Uterus (tissue), 4 donors: ENCODE data around the gene KCNJ9. TPM values are rescaled to one million over a fixed set of nuclear protein-coding genes. Genes with fewer than 3 reads are reported as not detected.

Experiments used
- DNase-seq, 2 donors: peaks; one replicate each; pipeline ENCODE4 v3.0.0-alpha.2; 2019 to 2020
- H3K27ac ChIP-seq, 2 donors: fragments of 200-600 bp; sonication (generic); 1 replicate in 1 of 2; 2 replicates in 1 of 2; pipeline ENCODE4 v1.5.1; 2016 to 2018
- H3K27me3 ChIP-seq, 2 donors: fragments of 200-600 bp; sonication (generic); one replicate each; pipeline ENCODE4 v1.5.1; 2018 to 2019; ENCODE audit warnings: control low read depth in 1 of 2
- H3K36me3 ChIP-seq, 2 donors: fragments of 200-600 bp; sonication (generic); one replicate each; pipeline ENCODE4 v1.5.1; 2019; ENCODE audit warnings: control low read depth in 1 of 2
- H3K4me1 ChIP-seq, 2 donors: fragments of 200-600 bp; sonication (generic); one replicate each; pipeline ENCODE4 v1.5.1; 2018 to 2019; ENCODE audit warnings: control low read depth in 1 of 2
- H3K4me3 ChIP-seq, 2 donors: fragments of 200-600 bp; sonication (generic); 1 replicate in 1 of 2; 2 replicates in 1 of 2; pipeline ENCODE4 v1.5.1; 2018 to 2019; ENCODE audit warnings: mild to moderate bottlenecking in 1 of 2
- H3K9me3 ChIP-seq, 2 donors: fragments of 200-600 bp; sonication (generic); one replicate each; pipeline ENCODE4 v1.5.1; 2019; ENCODE audit warnings: control low read depth in 1 of 2
- POLR2A ChIP-seq, 2 donors: fragments of 450-650 bp; IDR thresholded peaks; one replicate each; pipeline ENCODE4 v1.6.1; 2016; ENCODE audit warnings: antibody characterized with exemption in 2 of 2, mild to moderate bottlenecking in 1 of 2, moderate library complexity in 1 of 2
- intact Hi-C: fragments of 100-400 bp; cut with DNase I; formaldehyde crosslinking; loops from one replicate; pipeline ENCODE4 v1.15.1; 2023; ENCODE audit warnings: low total_unique reads
- total RNA-seq, 4 donors: library from RNA; depleted of rRNA in 3 of 4; stranded (reverse); fragments of >200 nt in 3 of 4; gene quantifications; one replicate each; pipeline versions ENCODE4 v1.1.0 to v1.2.4, GENCODE V29; 2014 to 2023
- TF ChIP-seq, protein P1 (sequence below), 4 experiments: fragments of 200-600 bp in 2 of 4; fragments of 450-650 bp in 2 of 4; sonication (generic) in 2 of 4; IDR thresholded peaks; one replicate each; pipeline ENCODE4 v1.5.1; 2016 to 2019; ENCODE audit warnings: antibody characterized with exemption in 4 of 4, mild to moderate bottlenecking in 2 of 4, moderate library complexity in 1 of 4
- donor health status: DM: yes; HTN: yes; CAD: no.

KCNJ9 gene
- total RNA-seq, 4 donors from 2014 or later = 0.28 TPM; not detected in 3

DNA sequence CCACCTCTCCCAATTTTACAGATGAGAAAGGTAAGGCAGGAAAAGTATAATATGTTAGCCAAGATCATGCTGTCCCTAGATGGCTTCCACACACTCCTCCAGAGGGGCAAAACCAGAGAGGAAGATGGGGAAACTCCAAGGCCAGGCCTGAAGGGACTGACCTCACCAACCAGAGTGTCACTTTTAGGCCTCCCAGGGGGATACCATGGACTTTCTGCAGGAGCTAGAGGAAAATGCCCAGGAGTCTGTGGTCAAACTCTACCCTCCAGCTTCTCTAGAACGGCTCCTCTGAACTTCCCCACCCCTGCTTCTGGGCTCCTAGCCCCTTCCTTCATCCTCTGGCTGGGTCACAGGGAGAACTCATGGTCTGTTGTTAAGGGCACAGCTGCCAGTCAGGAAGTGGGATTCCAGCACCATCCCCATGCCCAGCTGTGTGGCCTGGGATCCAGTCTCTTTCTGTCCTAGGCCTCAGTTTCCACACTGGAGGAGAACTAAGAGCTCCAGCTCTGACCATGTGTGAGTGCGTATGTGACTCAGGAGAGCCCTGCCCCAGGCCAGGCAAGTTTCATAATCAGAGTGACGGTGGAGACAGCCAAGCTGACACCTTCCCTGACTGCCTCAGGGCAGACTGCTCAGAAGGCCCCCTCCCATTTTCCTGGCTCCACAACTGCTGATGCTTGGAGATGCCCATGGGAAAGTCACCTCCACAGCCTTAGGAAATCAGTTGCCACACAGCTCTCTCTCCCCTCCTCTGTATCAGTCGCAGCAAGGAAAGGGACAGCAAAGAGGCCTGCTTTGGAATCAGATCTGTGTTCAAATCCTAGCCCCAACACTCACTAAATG lies 15.2 kb downstream of the KCNJ9 start:
- no peak overlapping the region for H3K4me3 ChIP-seq
- H3K4me1 ChIP-seq = peaks cover 7 to 10% of the 10 kb centered on the region in 2 donors
- TF ChIP-seq, protein P1, sequence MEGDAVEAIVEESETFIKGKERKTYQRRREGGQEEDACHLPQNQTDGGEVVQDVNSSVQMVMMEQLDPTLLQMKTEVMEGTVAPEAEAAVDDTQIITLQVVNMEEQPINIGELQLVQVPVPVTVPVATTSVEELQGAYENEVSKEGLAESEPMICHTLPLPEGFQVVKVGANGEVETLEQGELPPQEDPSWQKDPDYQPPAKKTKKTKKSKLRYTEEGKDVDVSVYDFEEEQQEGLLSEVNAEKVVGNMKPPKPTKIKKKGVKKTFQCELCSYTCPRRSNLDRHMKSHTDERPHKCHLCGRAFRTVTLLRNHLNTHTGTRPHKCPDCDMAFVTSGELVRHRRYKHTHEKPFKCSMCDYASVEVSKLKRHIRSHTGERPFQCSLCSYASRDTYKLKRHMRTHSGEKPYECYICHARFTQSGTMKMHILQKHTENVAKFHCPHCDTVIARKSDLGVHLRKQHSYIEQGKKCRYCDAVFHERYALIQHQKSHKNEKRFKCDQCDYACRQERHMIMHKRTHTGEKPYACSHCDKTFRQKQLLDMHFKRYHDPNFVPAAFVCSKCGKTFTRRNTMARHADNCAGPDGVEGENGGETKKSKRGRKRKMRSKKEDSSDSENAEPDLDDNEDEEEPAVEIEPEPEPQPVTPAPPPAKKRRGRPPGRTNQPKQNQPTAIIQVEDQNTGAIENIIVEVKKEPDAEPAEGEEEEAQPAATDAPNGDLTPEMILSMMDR (IDR thresholded peaks at IDR 0.05) = no peak
- no peak for TF ChIP-seq POLR2A (IDR thresholded peaks at IDR 0.05)
- no peaks in the 10 kb centered on the region for H3K9me3 ChIP-seq
- no peak overlapping the region for H3K27ac ChIP-seq
- no peaks in the 10 kb centered on the region for H3K36me3 ChIP-seq
- no peak for DNase-seq
- H3K27me3 ChIP-seq = no peaks in the 10 kb centered on the region
- intact Hi-C loops = loop anchor here (10.0 kb wide), 1 partner anchor 98 kb away; the partner anchor contains the start of gene CASQ1

DNA sequence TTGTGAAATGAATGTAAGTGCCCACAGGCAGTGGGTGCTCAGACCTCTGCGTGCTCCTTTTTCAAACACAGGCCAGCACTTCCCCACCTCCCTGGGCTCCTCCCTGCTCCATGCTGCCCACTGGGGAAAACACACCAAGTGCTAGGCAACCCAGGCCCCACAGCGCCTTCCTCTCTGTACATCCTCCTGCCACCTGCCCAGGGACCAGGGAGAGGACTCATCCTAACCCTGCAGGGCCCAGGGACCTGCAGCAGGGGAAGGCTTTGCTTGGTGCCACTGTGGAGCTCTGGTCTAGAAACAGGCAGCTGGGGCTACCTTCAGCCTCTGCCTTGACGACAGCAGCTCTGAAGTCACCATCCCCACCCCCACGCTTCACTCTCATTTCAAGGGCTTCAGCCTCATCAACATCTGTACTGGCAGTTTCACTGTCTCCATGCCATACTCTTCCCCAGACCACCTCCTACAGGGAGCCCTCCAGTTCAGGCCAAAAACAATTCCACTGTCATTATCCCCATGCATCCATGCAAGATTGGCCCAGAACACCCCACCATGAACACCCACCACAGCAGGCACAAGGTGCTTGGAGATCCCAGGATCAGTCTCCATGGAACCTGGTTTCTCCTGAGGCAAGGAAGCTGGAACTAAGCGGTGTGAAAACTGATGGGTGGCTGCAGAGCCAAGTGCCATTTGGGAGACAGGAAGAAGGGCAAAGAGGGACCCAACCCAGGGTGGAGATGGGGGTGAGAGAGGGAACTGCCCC lies 16.0 kb downstream of the KCNJ9 start:
- H3K27ac ChIP-seq = peak overlapping the region in 1 of 2 donors; percentile 91
- no peaks in the 10 kb centered on the region for H3K9me3 ChIP-seq
- peak overlapping the region; percentile 90 to 99 for H3K4me3 ChIP-seq
- no peak for DNase-seq
- H3K27me3 ChIP-seq = no peaks in the 10 kb centered on the region
- intact Hi-C loops = loop anchor here (10.0 kb wide), 1 partner anchor 97 kb away; the partner anchor contains the start of gene CASQ1
- no peaks in the 10 kb centered on the region for H3K36me3 ChIP-seq
- H3K4me1 ChIP-seq = peaks cover 7 to 10% of the 10 kb centered on the region in 2 donors
- no peak for TF ChIP-seq POLR2A (IDR thresholded peaks at IDR 0.05)
- TF ChIP-seq, protein P1 (IDR thresholded peaks at IDR 0.05) = no peak

DNA sequence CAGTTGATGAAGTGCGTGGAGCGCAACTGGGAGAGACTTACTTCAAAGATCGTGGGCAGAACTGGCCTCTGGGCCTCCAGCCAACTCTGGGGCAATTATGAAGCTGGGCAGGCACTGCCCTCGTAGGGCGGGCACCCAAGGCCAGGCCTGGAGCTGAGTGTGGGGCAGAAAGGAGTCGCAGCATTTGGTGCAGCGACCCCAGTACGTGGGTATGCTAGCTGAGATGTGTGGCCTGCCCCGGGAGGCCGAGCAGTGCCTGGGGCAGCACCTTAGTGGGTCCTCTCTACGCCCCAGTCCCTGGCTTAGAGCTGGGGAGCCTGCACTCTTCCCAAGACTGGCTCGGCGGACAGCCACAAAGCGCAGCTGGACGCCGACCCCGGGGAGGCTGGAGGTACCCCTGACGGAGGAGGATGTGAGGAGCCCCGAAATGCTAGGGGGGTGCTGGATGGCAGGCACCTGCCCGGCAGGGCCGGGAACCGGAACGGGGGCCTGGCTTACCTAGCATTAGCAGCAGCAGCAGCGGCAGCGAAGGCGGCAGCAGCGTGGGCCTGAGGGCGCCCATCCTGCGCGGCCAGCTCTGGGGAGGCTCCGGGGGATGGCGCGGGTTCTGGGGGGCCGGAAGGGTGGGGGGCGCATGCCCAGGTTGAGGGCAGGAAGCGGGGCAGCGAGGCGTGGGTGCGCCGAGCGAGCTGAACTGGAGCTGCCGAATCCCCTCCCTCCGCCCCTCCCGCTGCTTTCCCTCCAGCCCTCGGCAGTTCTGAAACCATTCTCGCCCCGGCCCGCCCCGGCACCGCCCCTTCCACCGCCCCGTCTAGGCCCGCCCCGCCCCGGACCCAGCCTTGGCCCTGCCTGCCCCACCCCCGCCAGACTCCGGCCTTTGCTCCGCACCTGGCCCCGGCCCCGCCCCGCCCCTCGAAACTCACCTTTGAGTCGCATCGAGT lies 16.8 kb downstream of the KCNJ9 start, which contains the start of gene IGSF8:
TSS of gene IGSF8 (minus strand) at position 709 of the 941 bp plus-strand sequence. CDS start at position 562, 147 bp downstream.
- peak; percentile 20 to 56 for TF ChIP-seq POLR2A (IDR thresholded peaks at IDR 0.05)
- TF ChIP-seq, protein P1 (IDR thresholded peaks at IDR 0.05) = no peak
- H3K36me3 ChIP-seq = no peaks in the 10 kb centered on the region
- H3K4me1 ChIP-seq = peaks cover 7 to 10% of the 10 kb centered on the region in 2 donors
- H3K27ac ChIP-seq = peak within 1 kb of the TSS; percentile 85 to 91
- H3K27me3 ChIP-seq = no peaks in the 10 kb centered on the region
- H3K4me3 ChIP-seq = peak within 1 kb of the TSS; percentile 90 to 99
- intact Hi-C loops = loop anchor here (10.0 kb wide), 1 partner anchor 97 kb away; the partner anchor contains the start of gene CASQ1
- peak; percentile 90 to 92 for DNase-seq
- H3K9me3 ChIP-seq = no peaks in the 10 kb centered on the region

DNA sequence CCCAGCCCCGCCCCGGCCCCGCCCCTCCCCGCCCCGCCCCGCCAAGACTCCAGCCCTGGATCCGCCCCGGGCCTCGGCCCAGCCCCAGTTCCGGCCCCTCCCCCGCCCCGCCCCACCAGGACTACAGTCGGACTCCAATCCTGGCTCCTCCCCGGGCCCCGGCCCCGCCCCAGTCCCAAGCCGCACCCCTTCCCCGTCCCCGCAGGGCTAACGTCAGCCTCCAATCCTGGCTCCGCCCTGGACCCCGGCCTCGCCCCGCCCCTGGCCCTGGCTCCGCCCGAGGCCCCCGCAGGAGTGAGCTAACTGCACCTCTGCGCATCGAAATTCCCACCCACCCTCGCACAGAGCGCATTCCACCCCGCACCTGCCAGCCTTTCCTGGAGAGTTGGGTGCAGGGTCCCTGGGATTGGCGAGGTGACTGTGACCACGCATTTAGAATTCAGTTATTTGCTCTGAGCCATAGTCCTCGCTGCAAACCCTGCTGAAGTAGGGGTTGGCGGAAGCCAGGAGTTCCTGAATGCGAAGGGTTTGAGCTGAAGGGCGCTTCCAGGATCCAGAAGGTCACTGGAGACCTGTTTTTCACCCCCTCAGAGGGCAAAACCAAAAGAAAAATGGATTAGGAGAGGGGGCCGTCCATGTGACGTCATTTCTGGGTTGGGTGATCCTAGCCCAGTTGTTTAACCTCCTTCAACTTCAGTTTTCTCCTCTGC lies 17.7 kb downstream of the KCNJ9 start:
- Histone ChIP-seq H3K27ac (peak overlapping the region; percentile 85 to 91), H3K36me3 (no peaks in the 10 kb centered on the region), H3K4me1 (peaks cover 7 to 10% of the 10 kb centered on the region in 2 donors), H3K9me3 (no peaks in the 10 kb centered on the region), H3K27me3 (no peaks in the 10 kb centered on the region), H3K4me3 (peak overlapping the region; percentile 90 to 99)
- TF ChIP-seq, protein P1 (IDR thresholded peaks at IDR 0.05) = peak in 1 of 4 experiments; percentile 10
- peak; percentile 59 to 70 for TF ChIP-seq POLR2A (IDR thresholded peaks at IDR 0.05)
- DNase-seq = peak; percentile 99
- intact Hi-C loops = loop anchor here (10.0 kb wide), 1 partner anchor 96 kb away; the partner anchor contains the start of gene CASQ1
